Activated CD4-positive, alpha-beta T cell treated with anti-CD3 and anti-CD28 coated beads, Interleukin-2, amount 50 U/mL, for 4 hours (primary cell): Measurements from ENCODE around the gene SMC1A.
"Not testable (repeated sequence)": the region's sequence is repeated elsewhere in the genome, so short reads cannot be mapped to it uniquely, and the experiment has no call there.

Experiments
- DNase-seq, 2 experiments: peaks; one replicate each; pipeline ENCODE4 v3.0.0-alpha.2; 2020

Gene SMC1A

DNA sequence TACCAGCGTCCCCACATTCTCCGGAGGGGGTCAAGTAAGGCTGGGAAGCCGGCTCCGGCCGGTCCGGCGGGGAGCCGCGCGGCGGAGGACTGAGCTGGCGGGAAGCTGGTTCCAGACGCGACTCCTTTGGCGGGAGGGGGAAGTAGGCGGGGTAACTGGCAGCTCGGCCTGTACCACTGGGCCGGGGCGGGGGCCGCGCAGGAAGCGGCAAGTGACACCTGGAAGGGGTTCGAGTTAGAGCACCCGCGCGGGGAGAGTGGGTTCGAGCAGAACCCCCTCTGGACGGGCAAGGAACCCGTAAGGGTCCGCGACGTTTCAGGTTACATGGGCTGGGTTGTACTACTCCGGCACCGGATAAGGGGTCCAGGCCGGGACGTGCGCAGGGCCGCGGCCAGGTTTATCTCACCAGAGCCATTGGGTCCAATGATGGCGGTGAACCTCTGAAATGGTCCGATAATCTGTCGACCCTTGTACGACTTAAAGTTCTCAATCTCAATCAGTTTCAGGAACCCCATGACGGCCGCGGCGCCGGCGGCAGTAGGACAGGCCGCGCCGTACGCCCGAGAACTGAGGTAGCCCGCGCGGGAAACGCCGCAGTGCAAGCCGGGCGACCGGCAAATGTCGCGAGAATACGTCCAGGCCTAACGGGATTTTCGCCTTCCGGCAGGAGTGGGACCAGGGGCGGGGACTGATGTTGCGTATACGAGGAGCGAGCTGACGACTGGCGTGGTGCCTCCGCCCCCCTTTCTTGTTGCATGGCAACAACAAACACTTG is at the start of gene SMC1A:
Gene SMC1A (minus strand): TSS at position 569 of the 775 bp plus-strand sequence. CDS start 54 bp downstream, at position 515.
- peak; percentile 90 to 94 for DNase-seq

DNA sequence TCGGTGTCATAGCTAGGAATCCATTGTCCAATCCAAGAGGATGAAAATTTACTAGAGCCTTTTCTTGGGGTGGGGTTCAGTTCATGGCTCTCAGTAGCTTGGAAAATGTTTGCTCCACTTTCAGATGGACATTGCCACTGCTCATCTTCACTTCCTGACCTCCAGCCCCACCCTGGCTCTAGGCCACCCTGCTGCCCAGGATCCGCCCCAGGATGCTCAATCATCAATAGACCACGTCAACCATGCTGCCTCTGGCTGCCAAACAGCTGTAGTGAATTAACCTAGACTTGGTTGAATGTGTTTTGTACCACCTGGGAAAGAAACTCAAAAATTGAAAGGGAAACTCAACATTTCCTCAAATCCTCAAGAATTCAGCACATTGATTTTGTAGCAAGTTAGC is 48.9 kb upstream of the SMC1A start:
- no peak for DNase-seq

DNA sequence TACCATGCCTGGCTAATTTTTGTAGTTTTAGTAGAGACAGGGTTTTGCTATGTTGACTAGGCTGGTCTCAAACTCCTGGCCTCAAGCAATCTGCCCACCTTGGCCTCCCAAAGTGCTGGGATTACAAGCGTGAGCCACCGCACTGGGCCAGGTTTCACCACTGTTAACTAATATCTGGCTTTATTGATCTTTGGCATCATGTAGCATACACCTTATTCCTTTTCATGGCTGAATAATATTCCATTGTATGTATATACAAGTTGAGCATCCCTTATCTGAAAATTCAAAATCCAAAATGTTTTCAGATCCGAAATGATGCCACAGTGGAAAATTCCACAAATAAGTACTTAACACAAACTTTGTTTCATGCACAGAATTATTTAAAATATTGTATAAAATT is 46.2 kb upstream of the SMC1A start:
- not testable (repeated sequence) for DNase-seq

DNA sequence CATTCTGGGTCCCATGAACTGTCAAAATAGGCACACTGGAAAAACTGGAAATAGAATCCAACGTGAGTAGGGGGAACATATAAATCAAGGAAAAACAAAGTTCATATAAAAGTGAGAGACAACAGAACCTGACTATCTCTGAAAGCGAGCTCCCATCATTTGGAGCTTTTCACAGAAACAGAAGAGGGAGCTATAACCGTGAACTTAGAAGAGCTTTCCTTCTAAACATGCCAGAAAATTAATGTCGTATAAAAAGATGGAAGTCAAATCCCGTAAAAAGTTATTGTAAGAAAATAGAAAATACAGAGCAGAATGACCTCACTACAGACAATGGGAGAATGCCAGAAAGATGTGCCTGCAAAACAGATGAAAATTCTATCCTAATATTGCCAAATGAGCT is 35.6 kb upstream of the SMC1A start:
- no peak for DNase-seq

DNA sequence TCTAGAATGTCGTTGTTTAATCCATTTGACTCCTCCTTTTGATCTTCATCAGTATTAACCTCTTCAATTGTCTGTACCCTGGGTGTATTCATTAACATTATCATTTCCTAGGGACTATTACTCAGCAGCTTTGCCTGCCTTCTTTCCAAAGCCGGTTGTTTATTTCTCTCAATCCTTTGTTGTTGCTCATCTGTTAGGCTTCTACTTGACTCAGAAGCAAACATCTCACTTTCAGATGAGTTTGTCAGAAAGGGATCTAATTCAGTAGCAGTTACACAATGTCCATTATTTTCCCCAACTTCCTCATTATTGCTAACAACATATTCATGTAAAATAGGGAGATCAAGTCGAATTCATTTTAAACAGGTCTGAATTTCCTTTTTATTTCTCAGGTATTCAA is 33.8 kb upstream of the SMC1A start:
- DNase-seq: no peak

DNA sequence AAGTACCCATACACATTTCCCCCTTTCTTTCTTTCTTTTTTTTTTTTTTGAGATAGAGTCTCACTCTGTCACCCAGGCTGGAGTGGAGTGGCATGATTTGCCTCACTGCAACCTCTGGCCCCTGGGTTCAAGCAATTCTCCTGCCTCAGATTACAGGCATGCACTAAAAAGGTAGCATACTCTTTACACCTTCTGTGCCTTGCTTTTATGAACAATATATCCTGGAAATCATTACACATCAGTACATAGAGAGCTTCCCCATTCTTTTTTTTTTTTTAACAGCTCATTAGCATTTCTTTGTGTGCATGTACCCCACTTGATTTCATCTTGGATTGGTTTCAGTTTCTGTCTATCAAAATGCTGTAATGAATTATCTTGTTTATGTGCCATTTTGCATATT is 30.4 kb upstream of the SMC1A start:
- DNase-seq: no peak

DNA sequence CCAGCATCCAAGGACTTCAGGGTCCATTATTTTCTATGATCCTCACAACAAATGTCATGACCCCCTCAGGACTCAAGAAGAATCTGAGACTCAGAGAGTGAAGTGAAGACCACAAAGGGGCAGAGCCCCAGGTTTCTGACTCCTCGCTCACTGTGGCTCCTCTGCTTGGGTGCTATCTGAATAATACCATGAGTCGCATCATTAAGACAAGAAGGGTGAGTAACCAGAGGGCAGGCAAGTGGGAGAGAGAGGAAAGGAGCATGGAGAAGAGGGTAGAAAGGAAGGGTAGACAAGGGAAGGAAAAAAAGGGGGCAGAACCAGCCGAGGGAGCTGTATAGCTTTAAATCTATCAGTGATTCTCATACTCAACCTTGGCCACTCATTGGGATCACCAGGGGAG is 27.2 kb upstream of the SMC1A start:
- DNase-seq: no peak

DNA sequence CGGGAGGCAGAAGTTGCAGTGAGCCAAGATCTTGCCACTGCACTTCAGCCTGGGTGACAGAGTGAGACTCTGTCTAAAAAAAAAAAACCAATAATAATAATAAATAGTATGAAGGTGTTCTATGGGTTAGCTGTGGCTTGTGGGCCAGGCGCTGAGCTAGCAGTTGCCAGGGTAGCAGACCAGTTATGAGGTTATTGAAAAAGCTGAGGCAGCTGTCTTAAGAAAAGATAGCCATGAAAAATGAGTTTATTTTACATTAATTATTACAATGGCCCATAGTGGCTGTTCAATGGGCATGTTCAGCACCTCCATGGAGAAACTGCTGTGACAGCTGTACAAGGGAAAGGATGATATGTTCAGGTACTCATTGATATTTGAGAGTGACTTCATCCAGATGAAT is 25.0 kb upstream of the SMC1A start:
- no peak for DNase-seq

DNA sequence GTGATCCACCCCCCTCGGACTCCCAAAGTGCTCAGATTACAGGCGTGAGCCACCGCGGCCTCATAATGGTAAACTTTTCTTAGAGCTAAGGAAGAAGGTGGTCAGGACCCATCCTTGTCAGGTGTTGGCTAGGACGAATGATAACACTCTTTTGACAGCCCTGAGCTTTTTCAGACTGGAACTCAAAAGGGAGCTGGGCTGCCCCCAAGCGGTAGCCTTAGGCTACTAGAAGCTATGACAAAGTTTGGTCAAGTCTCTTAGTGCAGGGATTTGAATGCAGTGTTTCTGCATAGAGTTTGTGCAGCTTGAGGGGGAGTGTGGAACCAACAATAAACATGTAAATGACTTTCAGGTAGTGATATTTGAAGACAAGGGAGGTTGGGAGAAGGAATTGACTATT is 23.5 kb upstream of the SMC1A start:
- DNase-seq: peak; percentile 26 to 39

DNA sequence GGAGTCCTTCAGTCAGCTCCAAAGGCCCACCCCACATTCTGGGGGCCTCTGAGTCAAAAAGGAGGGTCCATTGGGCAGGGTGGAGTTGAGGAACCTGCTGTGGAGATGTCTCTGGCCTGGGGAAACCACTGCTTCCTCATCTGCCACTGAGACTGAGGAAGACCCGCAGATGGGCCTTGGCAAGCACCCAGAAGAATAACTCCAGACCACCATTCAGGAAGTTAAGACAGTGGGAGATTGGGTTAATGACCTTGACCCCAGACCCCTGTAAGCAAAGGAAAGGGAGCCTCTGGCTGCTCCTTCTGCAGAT is 19.8 kb upstream of the SMC1A start:
- no peak for DNase-seq

DNA sequence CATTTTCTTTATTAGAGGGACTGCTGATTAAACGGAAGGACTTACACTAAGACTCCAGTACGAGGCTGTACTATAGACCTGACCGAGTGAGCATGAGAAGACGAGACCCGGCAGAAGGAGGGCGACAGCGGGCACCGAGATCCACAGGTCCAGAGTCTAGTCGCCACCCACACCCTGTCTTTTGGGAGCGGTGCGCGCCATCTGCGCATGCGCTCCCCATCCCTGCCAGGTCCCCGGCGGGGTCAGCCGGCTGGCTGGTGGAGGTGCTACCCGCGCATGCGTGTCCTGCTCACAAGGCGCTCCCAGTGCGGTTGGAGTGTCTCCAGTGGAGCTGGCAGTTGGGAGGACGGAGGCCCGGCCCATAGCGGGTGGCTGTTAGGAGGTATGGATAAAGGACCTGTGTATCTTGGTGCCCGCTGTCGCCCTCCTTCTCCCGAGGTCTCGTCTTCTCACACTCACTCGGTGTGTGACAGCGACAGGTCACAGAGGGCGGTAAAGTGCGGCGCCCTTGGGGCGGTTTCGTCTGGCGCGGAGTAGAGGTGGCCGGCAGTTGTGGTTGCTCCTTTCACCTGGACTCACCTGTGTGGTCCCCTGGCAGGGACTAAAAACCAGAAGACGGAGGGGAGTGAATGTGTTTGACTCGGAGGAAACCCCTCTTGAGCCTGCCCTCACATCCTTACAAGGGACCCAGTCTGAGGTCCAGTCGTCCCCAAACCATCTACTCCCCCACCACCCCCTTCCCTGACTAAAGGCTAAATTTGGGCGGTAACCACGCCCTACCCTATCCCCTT is 19.3 kb upstream of the SMC1A start:
- peak; percentile 45 to 61 for DNase-seq

DNA sequence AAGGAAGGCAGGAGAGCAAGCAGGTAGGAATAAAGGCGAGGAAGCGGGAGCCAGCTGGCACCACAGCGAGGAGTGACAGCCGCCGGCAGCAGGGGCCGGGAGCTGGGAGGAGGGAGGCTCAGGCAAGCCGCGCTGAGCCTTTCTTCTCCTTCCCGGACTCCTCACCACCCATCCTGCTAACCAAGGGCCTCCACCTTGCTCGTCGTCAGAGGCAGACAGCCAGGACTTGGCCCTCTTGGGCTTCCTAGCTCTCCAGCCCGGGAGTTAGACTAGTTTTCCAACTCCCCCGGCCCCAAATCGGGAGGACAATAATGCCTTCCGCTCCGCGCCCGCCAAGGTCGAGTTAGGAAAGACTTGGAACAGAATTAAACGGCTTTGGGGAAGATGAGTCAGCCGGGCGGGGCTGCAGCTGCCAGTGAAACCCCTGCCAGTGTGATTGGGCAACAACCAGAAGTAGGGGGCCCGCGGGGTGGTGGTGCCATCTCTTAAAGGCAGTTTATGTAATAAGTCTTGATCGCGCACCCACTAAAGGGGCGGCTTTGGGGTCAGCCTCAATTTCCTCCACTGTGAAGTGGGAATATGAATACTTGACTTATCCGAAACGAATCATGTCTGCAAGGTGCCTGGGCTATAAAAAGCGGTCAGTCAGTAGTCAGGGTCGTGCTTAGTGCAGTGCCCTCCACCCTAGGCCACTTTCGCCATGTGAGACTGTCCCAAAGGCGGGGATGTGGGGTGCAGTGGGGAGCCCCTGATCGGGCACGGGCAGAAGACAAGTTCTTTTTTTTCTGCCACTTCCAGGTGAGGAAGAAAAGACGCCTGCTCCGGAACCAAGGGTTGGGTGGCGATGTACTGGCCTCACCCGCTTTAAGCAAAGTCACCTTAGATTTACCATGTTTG is 18.4 kb upstream of the SMC1A start:
- peak in 1 of 2 experiments; percentile 3 for DNase-seq

DNA sequence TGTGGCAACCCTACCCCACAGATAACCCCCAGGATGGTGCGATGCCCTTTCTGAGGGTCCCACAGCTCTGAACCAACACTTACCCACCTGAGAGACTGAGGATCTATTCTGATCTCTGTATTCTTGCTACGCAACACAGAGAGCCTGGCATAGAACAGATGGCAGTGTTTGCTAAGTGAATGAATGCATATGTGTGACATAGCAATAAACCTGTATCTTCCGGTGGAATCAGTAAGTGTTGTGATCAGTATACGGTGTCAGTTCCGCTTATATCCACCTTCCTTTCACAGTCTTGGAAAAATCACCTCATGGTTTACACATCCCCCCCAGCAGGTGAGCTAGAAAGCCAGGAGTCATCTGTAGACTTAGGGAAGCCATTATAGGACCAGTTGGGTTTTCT is 17.6 kb upstream of the SMC1A start:
- no peak for DNase-seq

DNA sequence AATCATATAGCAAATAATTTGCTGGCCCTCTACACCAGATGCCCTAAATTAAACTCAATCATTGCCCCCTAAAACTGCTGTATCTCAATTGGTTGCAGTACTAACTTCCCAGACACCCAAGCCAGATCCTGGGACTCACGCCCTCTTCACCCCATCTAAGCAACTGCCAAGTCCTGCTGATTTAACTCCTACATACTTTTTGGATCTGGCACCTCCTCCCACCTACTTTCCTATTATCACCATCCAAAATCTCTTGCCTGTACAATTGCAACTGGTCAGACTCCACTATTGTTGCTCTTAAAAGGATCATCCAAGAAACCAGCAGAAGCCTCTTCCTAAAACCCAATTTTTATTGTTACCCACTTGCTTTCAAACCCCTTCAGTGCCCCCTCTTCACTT is 16.4 kb upstream of the SMC1A start:
- no peak for DNase-seq

DNA sequence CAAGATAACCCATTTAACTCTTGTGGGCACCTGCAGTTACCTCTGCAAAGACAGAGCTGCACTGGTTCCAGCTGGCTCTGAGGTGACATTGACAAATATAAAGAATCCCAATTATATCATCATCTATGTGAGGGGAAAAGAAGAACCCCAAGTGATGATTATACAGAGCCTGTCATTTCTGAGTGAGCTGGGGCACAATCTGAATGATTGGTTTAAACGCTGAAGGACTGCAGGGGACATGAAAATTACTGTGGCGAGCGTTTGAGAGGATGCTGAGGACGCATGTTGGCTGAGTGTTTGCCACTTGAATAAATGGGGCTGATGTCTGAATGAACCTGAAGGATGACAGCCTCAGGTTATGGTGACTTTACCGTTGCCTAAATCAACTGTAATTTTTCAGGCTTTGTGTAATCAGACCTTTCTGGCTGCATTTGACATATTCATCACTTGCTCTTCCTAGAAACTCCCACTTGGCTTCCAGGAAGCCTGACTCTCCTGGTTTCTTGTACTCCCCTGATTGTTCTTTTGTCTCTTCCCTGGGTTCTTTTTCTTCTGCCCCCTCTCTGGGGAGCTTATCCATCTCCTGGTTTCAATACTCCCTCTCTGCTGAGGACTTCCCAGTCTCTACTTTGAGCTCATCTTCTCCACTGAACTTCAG is 15.8 kb upstream of the SMC1A start:
- DNase-seq: no peak

DNA sequence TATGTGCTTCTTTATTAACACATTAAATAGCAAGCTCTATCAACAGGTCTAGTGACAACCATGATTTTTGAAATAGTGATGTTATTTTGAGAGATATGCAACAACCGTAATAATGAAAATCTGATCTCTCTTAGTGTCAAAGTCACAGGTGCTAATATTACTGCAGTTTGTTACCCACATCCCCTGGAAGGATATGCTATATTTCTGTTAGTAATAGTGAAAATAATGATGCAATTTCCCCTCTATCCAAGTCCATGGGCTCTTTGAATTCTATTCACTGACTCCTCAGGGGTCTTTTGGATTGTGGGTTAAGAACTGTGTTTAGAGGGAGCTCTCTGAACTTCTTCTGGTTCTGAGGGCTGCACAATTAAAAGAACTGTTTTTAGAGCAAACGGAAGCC is 14.8 kb upstream of the SMC1A start:
- DNase-seq: no peak

DNA sequence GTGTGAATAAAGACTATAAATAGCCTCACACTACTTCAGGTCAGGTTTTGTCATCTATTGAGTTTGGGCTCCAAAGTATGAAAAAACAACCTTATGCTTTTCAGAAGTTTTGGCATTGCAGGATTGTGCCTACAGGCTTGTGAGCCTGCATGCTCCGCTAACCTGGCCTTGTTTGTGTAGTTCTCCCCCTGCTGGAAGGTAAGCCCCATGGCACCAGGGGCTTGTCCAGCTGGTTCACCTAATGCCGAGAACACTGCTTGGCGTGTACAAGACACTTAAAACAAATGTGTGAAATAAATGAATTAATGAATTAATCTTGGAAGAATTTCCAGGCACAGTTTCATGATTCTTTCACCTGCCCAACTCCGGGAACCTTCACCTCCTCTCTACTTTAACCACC is 13.5 kb upstream of the SMC1A start:
- peak; percentile 44 to 50 for DNase-seq

DNA sequence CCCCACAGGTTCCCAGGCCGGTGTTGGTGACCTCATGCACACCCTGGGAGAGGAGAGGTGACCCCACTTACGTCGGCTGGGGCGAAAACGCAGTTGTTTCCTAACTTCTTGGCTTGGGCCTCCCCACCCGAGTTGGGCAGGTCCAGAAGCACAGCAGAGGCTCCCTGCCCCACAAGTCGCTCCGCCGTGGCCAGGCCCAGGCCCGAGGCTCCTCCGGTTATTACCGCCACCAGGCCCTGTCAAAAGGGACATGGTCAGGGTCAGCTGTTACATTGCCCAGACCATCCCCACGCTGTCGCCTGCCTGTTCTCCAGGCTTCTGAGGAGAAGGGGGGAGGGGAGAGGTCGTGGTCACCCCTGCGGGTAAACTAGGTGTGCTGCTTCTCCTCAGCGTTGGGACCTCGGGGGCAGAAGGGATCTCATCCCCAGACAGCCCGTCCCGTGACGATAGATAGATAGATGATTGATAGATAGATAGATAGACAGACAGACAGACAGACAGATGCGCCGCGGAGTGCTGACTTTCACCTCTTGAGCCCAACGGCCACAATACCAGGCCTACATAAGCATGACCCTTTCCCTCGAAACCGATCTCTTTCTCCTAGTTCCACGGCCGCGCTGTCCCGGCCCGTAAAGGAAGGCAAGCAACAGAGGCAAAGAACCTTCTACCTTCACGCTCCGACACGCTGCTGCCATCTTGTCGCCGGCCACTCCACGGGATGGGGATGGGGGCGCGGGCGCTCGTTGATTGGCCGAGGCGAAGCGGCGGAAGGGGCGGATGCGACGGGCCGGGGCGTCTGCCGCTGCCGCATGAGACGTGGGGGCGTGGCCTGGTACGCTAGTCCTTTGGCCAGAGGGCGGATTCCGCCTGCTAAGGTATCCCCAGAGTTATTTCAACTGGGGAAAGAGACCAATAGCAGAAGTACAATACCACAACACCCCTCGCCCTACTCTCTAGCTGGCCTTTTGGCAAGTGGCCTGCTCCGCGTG is 11.5 kb upstream of the SMC1A start, which contains the start of gene HSD17B10:
Gene HSD17B10 (minus strand): TSS at position 720 of the 989 bp plus-strand sequence. CDS start 25 bp downstream, at position 695.
- DNase-seq: peak; percentile 77 to 81

DNA sequence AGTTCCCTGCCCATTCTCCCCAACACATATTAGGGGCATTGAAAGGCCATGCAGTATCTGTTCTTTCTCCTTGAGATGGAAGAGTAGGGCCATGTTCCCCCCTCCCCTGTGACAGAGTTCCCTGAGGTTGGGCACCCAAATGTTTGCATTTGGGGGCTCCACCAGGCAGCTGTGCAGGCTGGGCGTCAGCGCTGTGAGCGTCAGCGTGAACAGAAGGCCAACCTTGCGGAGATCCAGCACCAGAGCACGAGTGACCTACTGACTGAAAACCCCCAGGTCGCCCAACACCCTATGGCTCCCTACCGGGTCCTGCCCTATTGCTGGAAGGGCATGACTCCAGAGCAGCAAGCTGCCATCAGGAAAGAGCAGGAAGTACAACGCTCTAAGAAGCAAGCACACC is 7.8 kb upstream of the SMC1A start:
- no peak for DNase-seq

DNA sequence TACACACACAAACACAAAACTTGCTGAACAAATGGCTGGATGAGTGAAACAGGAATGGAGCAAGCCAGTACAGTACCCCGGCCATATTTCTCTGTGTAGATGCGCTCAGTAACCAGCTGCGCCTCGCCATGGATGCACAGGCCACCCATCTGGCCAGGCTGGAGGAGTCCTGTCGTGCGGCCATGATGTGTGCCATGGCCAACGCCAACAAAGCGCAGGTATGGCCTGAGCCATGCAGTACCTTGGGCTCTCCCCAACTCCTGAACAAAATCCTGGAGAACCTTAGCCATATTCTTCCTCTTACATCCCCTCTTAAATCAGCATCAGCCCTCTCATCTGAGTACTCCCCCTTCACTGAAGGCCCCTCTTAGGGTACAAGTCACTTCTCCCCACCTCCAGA is 7.3 kb upstream of the SMC1A start:
- no peak for DNase-seq

DNA sequence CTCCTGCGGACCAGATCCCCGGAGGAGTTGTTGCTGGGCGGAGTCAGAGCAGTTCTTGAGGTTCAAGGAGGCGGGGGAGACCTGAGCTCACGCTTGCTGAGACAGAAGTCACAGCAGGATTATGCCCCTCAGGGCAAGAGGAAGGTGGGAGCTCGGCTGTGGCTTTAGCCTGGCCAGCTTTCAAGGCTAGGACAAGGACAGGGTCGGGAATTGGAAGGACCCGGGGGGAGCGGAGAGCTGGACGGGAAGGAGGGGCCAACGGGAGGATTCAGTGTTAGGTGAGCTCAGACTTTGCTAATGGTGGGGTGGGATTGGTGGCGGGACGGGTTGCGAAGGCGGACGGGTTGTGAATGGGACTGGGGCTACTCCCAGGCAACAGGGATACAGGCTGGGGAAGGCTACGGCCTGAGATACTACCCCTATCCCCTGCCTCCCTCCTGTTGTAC is 430 bp upstream of the SMC1A start, which contains the start of gene RIBC1:
Gene RIBC1 (plus strand): TSS at position 13 of the 446 bp plus-strand sequence. CDS start 3,404 bp downstream, outside the sequence.
- DNase-seq: no peak
